HL-60/S4 (cell line): ENCODE data around the gene SFRP4.

Experiments used
- in situ Hi-C: fragments of 300-500 bp; cut with MboI; formaldehyde crosslinking; loops from 2 replicates; pipeline ENCODE4 v1.14.3; 2022; ENCODE audit warnings: low sequenced_read_pairs

The SFRP4 gene

DNA sequence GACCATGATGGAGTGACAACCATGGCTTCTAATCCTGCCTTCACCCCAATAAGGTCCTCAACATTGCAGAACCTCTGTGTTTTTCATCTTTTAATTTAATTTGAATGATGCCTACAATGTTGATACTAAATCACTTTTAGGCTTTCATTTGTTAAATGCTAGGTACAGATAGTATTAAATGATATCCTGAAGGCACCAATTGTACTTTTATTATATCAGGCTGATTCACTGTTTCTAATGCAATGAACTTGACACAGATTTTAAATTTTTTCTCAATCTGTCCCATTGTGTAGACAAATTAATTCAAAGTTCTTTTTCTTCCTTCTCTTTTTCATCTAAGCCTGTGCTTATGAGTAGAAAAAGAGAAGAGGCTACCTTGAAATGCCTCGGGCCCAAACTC lies 9.0 kb upstream of the SFRP4 start:
- in situ Hi-C loops = no loop called here

- in situ Hi-C loops = loop anchor here (25.0 kb wide), 3 partner anchors 163 to 413 kb away; no protein-coding TSS in a partner anchor
These were observed 7.9 kb upstream of the SFRP4 start for GRCh38 chr7:37924491-37925041.

DNA sequence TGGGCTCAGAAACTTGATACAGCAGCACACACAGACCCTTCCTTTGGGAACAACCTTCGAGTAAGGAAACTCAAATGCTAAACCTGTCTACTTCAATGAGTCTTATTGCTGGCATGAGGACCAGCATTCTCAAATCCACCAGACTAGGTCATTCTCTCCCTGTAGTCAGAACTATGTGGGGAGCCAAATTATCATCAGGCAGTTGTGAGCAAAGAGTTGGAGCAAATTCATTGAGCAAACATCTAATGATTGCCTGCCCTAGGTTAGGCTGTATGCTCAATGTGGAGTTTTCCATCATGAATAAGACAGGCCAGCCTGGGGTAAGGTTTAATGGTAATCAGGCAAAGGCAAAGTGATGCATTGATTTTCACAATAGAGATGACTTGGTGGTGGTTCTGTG lies 7.4 kb upstream of the SFRP4 start:
- in situ Hi-C loops = loop anchor here (25.0 kb wide), 3 partner anchors 163 to 413 kb away; no protein-coding TSS in a partner anchor

DNA sequence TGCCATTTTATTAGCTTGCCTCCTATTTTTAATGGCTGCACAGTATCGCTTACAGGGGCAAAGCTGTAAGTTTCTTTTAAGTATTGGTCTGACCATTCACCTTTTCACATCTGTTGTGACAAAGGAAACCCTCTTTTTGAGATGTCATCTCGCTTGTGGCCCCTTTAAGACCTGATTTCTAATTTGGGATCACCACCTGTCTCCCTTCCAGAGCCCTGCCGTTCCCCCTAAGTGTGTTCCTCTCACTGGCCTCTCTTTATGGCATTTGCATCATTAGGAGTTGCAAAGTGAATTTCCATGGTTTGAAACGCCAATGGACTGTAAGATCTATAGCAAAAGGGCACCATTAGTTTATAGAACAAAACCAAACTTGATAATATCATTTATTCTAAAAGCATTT lies 5.3 kb upstream of the SFRP4 start:
- in situ Hi-C loops = loop anchor here (25.0 kb wide), 3 partner anchors 165 to 415 kb away; no protein-coding TSS in a partner anchor

DNA sequence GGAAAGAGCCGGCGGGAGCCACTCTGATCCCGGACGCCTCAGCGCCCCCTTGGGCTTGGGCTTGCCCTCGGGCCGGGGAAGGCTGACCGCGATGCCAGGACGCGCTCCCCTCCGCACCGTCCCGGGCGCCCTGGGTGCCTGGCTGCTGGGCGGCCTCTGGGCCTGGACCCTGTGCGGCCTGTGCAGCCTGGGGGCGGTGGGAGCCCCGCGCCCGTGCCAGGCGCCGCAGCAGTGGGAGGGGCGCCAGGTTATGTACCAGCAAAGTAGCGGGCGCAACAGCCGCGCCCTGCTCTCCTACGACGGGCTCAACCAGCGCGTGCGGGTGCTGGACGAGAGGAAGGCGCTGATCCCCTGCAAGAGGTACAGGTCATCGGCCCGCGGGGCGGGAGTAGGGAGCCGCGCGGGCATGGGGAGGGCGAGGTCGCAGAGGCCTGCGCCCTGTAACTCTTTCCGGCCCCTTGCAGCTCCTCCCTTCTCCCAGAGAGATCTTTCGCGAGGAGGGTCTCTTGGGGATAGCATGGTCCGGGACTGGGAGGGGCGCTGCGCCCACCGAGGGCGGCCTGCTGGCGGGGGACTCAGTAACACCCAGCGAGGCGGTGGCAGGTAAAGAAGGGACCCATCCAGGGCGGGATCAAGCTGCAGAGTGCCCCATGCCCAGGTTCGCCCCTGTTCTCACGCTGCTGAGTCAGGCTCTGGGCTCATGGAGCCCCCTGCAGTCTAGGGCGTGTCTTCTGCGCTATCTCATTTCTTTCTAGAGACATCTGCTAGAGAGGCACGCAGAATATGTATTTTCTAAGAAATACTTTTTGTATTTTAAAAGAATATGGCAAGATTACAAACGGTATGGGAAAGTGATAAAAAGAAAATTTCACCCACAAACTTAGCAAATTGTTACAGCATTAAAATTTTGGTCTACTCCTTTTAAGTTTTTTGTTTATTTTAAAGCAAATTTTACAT lies 4.5 kb upstream of the SFRP4 start:
- in situ Hi-C loops = loop anchor here (25.0 kb wide), 3 partner anchors 166 to 416 kb away; no protein-coding TSS in a partner anchor

DNA sequence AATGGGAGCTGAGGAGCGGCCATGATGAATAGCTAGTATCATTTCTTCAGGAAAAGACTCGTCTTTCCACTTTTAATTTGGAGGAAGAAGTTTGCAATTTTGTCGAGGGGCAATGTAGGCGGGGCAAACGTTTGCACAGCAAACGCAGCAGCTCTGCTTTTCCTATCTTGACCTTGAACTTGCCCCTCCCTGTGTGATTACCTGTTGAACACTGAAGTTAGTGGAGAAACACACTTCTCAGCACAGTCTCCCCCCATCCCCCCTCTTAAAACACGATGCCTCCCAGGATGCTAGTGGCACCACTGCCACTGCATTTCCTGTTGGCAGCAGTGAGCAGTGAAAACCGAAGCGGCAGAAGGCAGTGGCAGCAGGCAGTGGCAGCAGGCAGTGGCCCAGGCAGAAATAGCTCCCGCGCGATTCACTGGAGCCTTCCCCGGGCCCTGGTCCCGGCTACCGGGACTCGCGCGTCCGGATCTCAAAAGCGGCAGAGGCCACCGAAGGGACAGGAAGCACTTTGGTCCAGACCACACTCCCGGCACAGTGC lies 3.8 kb upstream of the SFRP4 start, which contains the start of gene EPDR1:
Gene EPDR1, plus strand, starts transcription at position 336 of the 544 bp plus-strand sequence. CDS start 300 bp downstream, outside the sequence.
- in situ Hi-C loops = loop anchor here (25.0 kb wide), 3 partner anchors 167 to 417 kb away; no protein-coding TSS in a partner anchor

DNA sequence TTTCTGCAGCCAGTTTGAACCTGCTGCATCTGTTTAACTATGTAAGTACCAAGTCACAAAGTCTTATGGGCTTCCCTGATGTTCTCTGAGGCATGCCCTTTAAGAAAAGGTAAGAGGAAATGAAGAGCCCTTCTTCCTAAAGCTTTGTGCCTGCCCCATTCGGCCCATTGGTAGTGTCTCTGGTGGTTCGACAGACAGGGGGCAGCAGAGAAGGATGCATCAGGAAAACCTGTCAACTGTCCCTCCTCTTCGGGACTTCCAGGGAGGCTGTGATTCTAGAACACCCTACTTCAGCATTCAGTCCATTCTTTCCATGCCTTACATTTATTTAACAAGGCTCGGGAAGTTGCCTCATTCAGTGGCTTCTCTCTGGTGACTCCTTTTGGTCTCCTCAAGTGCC lies 1.9 kb upstream of the SFRP4 start:
- in situ Hi-C loops = loop anchor here (25.0 kb wide), 3 partner anchors 169 to 419 kb away; no protein-coding TSS in a partner anchor

DNA sequence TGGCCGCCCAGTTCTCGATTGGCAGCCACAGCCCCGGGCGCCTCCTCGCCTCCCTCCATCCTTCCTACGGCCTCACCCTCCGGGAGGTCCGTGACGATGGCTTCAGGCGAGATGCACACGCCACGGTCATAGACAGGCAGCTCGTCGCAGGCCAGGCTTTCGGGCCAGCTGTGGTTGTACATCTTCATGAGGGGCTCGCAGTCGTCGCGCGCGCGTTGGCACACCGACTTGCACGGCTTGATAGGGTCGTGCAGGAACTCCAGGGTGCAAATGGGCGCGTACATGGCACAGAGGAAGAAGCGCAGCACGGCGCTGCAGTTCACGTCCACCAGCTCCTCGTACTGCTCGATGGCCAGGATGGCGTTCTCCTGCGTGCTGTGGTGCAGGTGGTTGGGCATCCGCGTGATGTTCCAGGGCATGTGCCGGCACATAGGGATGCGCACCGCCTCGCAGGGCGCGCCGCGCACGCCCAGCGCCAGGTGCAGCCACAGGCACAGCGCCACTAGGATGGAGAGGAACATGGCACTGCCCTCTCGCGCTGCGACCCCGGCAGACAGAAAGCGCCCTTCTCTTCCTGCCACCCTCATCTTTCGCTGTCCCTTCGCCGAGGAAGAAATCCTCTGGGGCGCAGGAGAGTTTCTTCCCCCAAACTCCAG lies 472 bp downstream of the SFRP4 start:
- in situ Hi-C loops = loop anchor here (25.0 kb wide), 3 partner anchors 171 to 421 kb away; no protein-coding TSS in a partner anchor

DNA sequence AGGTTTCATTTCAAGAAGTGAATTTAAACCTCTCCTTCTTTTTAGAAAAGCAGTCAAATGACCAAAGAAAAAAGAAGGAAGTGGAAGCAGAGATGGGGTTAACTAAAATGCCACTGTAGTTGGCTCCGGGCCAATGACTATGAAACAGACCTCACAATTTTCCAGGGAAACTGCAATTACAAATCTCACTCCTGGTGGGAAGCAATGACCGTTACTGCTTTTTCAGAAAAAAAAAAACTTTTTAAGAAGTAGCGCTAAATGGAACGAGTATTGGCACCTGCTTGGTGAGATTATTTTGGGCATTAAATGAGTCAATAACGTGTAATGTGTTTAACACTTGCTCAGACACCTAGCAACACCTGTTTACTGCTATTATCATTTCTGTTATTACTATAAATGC lies 1.2 kb downstream of the SFRP4 start:
- in situ Hi-C loops = loop anchor here (25.0 kb wide), 3 partner anchors 172 to 422 kb away; no protein-coding TSS in a partner anchor

DNA sequence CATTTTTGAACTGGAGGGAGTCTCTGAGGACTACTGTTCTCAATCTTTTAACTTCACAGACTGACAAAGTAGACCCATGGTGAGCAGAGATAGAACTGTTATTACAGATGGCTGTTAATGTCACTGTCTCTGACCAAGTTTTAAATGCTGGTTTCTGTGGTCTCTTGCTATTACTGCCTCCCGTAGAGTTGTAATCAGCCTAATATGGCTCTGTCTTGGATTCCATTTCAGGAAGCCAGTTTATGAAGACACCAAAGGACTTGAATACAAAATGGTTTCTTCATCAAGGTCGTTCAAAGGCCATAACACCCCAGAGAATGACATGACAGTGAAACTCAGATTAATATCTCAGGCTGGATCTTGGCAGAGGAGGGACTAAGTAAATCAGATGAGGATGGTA lies 3.9 kb downstream of the SFRP4 start:
- in situ Hi-C loops = loop anchor here (25.0 kb wide), 3 partner anchors 175 to 425 kb away; no protein-coding TSS in a partner anchor

DNA sequence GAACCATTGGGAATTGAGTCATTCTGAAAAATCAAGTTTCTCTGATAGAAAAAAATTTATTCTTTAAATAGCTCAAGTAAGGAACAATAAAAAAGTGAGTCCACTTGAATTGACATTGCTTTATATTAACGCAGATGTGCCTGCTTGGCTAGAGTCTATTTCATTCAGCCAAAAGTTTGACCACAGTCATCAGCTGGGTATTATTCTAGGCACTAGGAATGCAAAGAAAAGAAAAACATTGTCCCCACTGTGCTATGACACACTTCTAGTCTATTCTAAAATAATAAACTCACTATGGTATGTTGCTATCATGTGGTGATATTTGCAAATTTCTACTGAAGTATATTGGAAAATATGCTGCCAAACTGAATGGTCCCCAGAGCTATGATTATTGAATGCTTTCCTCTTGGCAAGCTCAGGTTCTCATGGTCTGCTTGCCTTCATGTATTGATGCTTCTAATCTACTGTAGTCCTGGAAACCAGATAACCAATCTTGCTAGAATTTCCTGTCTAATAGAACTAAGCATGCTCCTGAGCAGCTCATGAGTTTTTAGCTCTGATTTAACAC lies 8.3 kb downstream of the SFRP4 start:
- in situ Hi-C loops = loop anchor here (25.0 kb wide), 3 partner anchors 179 to 429 kb away; no protein-coding TSS in a partner anchor

DNA sequence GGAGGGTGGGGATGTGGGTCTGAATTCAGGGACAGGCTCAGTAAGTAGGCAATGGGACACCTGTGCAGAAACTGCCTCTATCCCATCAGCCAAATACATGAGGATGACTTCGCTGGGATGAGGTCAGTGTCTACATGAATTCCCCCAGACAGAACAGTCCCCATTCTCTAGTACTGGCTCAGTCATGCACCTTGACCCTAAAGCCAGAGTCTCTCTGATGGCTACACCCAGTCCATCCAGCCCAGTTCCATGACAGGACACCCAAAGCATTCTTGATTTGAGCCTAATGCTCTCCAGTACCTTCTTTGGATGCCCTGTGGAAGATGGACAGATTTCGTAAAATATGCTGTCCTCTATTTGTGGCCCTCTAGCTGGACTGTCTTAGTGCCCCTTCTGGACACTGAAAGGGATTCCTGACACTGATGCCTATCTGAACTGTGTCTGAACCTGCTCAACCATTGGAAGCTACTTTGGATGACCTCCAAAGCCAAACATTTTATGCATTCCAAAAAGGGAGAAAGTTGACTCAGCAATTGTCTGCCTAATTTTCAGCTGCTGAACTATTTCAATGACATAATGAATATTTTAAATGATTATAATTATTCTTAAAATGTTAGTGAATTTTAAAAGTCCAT lies 14.6 kb downstream of the SFRP4 start:
- in situ Hi-C loops = loop anchor here (25.0 kb wide), 3 partner anchors 185 to 435 kb away; no protein-coding TSS in a partner anchor

GRCh38 chr7:37901236-37901827 lies 15.3 kb downstream of the SFRP4 start:
- in situ Hi-C loops = loop anchor here (25.0 kb wide), 3 partner anchors 186 to 436 kb away; no protein-coding TSS in a partner anchor

DNA sequence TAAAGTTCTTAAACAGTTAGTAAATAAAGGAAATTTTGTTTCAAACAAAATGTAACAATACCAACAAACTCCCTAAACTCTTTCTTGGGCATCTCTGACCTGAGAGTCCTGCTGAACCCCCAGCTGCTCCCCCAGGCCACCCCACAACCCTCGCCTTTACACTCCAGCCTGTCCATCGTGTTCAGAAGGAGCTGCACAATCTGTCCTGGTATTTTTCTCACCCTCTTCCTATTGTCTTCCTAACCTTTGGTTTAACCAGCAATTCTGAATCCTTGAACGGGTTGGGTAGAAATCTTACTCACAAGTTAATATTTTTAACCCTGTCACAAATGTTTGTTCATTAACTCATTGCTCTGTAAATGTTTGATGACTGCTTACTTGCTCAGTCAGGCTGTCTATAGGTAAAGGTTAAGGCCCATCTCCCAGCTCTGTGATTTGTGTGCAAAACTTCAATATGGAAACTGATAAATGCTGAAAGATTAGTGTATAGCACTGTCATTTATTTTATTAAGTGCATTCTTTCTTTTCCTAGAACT lies 16.8 kb downstream of the SFRP4 start:
- in situ Hi-C loops = loop anchor here (25.0 kb wide), 3 partner anchors 188 to 438 kb away; no protein-coding TSS in a partner anchor

GRCh38 chr7:37894671-37895070 lies 21.9 kb downstream of the SFRP4 start:
- in situ Hi-C loops = no loop called here

DNA sequence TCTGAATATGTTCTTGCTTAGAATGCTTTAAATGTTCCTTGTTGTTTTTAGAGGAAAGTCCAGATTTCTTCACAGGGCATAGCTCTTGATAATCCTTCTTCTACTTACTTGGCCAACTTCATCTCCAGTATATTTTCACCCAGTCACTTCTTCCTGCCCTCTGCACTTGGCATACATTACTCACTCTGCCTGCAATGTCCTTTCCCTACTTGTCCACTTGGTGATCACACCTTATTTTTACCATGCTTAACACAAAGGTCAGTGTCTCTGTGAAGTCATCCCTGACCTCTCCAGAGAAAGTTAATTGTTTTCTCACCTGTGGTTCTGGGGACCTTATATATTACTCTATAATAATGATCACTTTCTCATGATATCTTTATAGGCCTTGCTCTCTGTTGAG lies 23.3 kb downstream of the SFRP4 start:
- in situ Hi-C loops = no loop called here

DNA sequence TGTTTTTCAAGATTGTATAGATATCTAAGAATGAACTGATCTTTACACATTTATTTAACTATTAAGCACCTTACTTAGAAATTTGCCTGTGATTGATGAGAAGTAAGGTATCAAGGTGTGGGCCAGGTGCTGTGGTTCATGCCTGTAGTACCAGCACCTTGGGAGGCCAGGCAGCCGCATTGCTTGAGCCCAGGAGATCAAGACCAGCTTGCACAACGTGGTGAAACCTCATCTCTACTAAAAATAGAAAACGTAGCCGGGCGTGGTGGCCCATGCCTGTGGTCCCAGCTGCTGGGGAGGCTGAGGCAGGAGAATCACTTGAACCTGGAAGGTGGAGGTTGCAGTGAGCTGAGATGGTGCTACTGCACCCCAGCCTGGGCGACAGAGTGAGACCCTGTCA lies 34.5 kb downstream of the SFRP4 start:
- in situ Hi-C loops = no loop called here
